ENCODE data around the gene LGALS7B.
"Not testable (repeated sequence)": the region's sequence is repeated elsewhere in the genome, so short reads cannot be mapped to it uniquely, and the experiment has no call there.

LGALS7B gene

GRCh38 chr19:38825936-38826335 is 36.9 kb downstream of the LGALS7B start:
- not testable (repeated sequence) for DNase-seq

- no peak for DNase-seq
These were observed 38.0 kb downstream of the LGALS7B start for GRCh38 chr19:38826856-38827551.

GRCh38 chr19:38829203-38829602 is 40.2 kb downstream of the LGALS7B start:
- not testable (repeated sequence) for DNase-seq

- DNase-seq = no peak
These were observed 41.2 kb downstream of the LGALS7B start for GRCh38 chr19:38830039-38830733.

GRCh38 chr19:38831142-38831605 is 42.2 kb downstream of the LGALS7B start:
- no peak for DNase-seq

GRCh38 chr19:38833092-38833425 is 44.1 kb downstream of the LGALS7B start:
- DNase-seq = no peak

GRCh38 chr19:38834104-38834490 is 45.1 kb downstream of the LGALS7B start:
- DNase-seq = no peak

GRCh38 chr19:38834590-38834989 is 45.6 kb downstream of the LGALS7B start:
- no peak for DNase-seq

- DNase-seq = no peak
These were observed 47.4 kb downstream of the LGALS7B start for GRCh38 chr19:38836159-38836982.

GRCh38 chr19:38836983-38837626 is 48.1 kb downstream of the LGALS7B start:
- no peak for DNase-seq

GRCh38 chr19:38837656-38838121 is 48.7 kb downstream of the LGALS7B start:
- no peak for DNase-seq

- DNase-seq = no peak
These were observed 49.4 kb downstream of the LGALS7B start for GRCh38 chr19:38838208-38838985.

- no peak for DNase-seq
These were observed 50.2 kb downstream of the LGALS7B start for GRCh38 chr19:38838986-38839761.

GRCh38 chr19:38839816-38840582 is 51.0 kb downstream of the LGALS7B start:
- DNase-seq = no peak

GRCh38 chr19:38840583-38840968 is 51.6 kb downstream of the LGALS7B start:
- no peak for DNase-seq
